ENCODE results near the gene EPHA7. TPM values are rescaled to one million over a fixed set of nuclear protein-coding genes. Genes with fewer than 3 reads are reported as not detected.

The EPHA7 gene
- total RNA-seq, 1 donor from 2014 or later = 0.40 TPM

GRCh38 chr6:93266116-93266817 lies 153.1 kb downstream of the EPHA7 start:
- TF ChIP-seq, protein P1, sequence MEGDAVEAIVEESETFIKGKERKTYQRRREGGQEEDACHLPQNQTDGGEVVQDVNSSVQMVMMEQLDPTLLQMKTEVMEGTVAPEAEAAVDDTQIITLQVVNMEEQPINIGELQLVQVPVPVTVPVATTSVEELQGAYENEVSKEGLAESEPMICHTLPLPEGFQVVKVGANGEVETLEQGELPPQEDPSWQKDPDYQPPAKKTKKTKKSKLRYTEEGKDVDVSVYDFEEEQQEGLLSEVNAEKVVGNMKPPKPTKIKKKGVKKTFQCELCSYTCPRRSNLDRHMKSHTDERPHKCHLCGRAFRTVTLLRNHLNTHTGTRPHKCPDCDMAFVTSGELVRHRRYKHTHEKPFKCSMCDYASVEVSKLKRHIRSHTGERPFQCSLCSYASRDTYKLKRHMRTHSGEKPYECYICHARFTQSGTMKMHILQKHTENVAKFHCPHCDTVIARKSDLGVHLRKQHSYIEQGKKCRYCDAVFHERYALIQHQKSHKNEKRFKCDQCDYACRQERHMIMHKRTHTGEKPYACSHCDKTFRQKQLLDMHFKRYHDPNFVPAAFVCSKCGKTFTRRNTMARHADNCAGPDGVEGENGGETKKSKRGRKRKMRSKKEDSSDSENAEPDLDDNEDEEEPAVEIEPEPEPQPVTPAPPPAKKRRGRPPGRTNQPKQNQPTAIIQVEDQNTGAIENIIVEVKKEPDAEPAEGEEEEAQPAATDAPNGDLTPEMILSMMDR (conservative IDR thresholded peaks at IDR 0.05; ENCODE audit: low read depth, low read length) = no peak
- no peak for DNase-seq (ENCODE audit: low read depth)
- H3K4me3 ChIP-seq (ENCODE audit: low read depth, low read length) = no peak overlapping the region

GRCh38 chr6:93260881-93261280 lies 158.5 kb downstream of the EPHA7 start:
- TF ChIP-seq, protein P1 (conservative IDR thresholded peaks at IDR 0.05; ENCODE audit: low read depth, low read length) = no peak
- no peak for DNase-seq (ENCODE audit: low read depth)

GRCh38 chr6:93259332-93259731 lies 160.0 kb downstream of the EPHA7 start:
- DNase-seq (ENCODE audit: low read depth) = no peak
- TF ChIP-seq, protein P1 (conservative IDR thresholded peaks at IDR 0.05; ENCODE audit: low read depth, low read length) = no peak

More at GRCh38 chr6:93260881-93261280, 158.5 kb downstream of the EPHA7 start:
- H3K4me3 ChIP-seq (ENCODE audit: low read depth, low read length) = no peak overlapping the region

DNA sequence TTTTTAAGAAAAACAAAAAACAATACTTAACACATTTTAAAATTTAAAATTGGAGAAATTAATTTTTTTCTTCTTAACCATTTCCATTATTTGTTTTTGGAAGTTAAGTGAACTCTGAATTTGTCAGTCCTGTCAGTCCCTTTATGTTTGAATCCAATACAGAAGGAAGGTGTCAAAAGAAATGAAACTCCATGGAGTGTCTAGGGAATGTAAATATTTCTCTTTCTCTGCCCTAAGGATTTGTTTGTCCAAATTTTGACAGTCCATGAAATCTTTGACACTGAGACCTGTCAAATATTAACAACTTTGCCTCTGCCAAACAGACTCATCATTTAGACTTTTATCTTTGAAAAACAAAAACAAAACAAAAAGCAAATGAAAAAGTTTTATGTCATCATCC lies 166.4 kb downstream of the EPHA7 start:
- TF ChIP-seq, protein P1 (conservative IDR thresholded peaks at IDR 0.05; ENCODE audit: low read depth, low read length) = no peak
- H3K4me3 ChIP-seq (ENCODE audit: low read depth, low read length) = no peak overlapping the region
- no peak for DNase-seq (ENCODE audit: low read depth)

More at GRCh38 chr6:93259332-93259731, 160.0 kb downstream of the EPHA7 start:
- H3K4me3 ChIP-seq (ENCODE audit: low read depth, low read length) = no peak overlapping the region

GRCh38 chr6:93248631-93249030 lies 170.7 kb downstream of the EPHA7 start:
- H3K4me3 ChIP-seq (ENCODE audit: low read depth, low read length) = no peak overlapping the region
- DNase-seq (ENCODE audit: low read depth) = no peak
- TF ChIP-seq, protein P1 (conservative IDR thresholded peaks at IDR 0.05; ENCODE audit: low read depth, low read length) = no peak

DNA sequence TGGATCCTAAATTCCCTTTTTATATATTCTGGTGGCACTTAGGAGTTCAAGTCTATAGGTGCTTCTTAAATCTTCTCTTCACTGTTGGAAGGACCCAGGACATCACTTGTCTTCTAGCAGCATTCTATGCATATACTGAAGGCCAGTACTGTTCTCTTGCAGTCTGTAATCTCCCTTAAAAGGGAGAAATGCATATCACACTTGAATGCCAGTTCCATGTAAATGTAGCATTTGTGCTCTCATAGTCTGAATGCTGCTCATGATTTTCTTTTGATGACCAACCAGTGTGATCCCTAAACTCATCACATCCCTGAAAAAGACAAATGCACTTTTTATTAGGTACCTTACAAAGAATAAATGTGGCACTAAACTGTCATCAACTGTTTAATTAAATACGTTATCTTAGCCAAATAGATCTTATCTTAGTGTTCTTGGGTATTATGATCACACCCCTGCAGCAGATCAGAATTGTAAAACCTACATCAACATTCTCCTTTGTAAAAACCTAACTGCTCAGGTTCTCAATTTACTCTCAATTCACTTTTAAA lies 176.1 kb downstream of the EPHA7 start:
- no peak overlapping the region for H3K4me3 ChIP-seq (ENCODE audit: low read depth, low read length)
- no peak for DNase-seq (ENCODE audit: low read depth)
- TF ChIP-seq, protein P1 (conservative IDR thresholded peaks at IDR 0.05; ENCODE audit: low read depth, low read length) = no peak

DNA sequence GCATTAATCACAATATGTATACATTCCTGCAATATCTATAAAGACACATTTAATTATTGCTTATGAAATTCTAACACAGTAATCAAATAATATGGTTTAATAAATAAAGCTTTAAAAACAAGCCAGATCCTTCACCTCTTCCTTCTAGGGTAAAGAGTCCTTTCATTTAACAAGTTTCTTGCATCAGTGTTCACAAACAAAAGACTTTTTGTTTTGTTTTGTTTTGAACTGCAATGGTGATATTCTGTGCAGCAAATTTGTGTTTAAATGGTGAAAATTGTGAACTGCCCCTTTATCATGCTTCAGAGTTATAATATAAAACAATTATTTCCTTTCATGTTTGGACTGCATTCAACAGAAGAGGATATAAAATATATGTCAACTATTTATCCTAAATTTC lies 177.3 kb downstream of the EPHA7 start:
- no peak overlapping the region for H3K4me3 ChIP-seq (ENCODE audit: low read depth, low read length)
- TF ChIP-seq, protein P1 (conservative IDR thresholded peaks at IDR 0.05; ENCODE audit: low read depth, low read length) = no peak
- DNase-seq (ENCODE audit: low read depth) = no peak
